Measurements from ENCODE around the gene SMIM41.
"Not testable (repeated sequence)": the region's sequence is repeated elsewhere in the genome, so short reads cannot be mapped to it uniquely, and the experiment has no call there.

Gene SMIM41

GRCh38 chr12:52084491-52085231 is 5.2 kb downstream of the SMIM41 start:
- no peak for DNase-seq

GRCh38 chr12:52085682-52086180 is 6.2 kb downstream of the SMIM41 start:
- no peak for DNase-seq

DNA sequence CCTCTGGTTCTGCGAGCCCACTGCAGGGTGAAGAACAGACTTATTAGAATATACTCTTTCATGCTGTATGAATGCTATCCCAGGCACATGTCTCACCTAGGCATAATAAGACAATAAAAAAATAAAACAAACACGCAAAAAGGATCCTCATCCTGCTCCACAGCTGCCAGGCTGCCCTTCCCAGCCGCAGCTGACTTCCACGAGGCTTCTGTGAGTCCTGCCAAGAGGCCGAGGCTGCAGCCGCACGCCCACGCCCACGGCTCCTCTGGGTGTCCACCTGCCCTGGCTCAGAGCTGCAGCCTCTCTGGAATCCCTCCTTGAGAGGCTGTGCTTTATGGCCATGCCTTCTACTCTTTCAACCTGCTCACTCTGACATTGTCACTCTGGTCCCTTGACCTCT is 6.9 kb downstream of the SMIM41 start:
- DNase-seq = no peak

DNA sequence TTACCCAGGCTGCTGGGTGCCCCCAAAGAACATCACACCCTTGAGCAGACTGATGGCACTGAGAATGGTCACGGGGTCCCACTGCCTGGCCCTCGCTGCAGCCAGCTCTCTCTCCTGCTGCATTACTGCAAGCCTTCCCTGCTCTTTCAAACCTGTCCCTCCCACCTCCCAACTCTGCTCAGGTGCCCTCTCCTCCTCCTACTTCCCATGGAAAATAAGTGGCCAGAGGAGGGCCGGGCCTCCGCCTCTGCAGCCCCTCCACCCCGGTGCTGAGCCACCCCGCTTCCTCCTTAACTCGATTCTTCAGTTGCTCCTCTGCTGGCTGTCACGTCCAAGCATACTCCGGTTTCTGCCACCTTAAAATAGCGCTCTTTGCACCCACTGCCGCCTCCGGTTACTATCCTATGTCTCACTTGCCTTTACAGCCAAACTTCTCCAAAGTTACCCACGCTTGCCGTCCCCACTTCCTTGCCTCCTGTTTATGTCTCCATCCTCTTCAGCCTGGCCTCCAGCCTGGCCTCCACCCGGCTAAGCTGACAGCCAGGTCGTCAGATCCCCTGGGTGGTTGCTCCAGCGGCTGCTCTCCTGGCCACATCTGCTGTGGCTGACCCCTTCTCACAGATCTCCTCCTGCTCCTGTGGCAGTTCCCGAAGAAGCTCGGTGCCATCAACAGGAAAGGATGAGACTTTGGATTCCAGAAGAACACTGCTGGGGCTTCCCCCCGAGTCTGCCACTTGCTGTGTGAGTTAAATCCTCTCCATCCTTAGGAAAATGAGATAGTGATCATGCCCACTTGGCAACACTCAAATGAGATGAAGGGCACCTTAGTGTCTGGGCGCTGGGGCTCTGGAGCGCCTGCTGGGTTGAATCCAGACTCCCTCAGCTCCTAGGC is 7.7 kb downstream of the SMIM41 start:
- peak in 1 of 51 donors; percentile 45 for DNase-seq

- peak in 1 of 51 donors; percentile 53 for DNase-seq
Measured at GRCh38 chr12:52087961-52088820, 8.7 kb downstream of the SMIM41 start.

GRCh38 chr12:52089491-52089890 is 10.0 kb downstream of the SMIM41 start:
- DNase-seq = no peak

- DNase-seq = no peak
Measured at GRCh38 chr12:52090291-52090690, 10.8 kb downstream of the SMIM41 start.

- no peak for DNase-seq
Measured at GRCh38 chr12:52091061-52091460, 11.6 kb downstream of the SMIM41 start.

GRCh38 chr12:52091869-52092268 is 12.4 kb downstream of the SMIM41 start:
- DNase-seq = no peak

- no peak for DNase-seq
Measured at GRCh38 chr12:52093346-52093745, 13.8 kb downstream of the SMIM41 start.

DNA sequence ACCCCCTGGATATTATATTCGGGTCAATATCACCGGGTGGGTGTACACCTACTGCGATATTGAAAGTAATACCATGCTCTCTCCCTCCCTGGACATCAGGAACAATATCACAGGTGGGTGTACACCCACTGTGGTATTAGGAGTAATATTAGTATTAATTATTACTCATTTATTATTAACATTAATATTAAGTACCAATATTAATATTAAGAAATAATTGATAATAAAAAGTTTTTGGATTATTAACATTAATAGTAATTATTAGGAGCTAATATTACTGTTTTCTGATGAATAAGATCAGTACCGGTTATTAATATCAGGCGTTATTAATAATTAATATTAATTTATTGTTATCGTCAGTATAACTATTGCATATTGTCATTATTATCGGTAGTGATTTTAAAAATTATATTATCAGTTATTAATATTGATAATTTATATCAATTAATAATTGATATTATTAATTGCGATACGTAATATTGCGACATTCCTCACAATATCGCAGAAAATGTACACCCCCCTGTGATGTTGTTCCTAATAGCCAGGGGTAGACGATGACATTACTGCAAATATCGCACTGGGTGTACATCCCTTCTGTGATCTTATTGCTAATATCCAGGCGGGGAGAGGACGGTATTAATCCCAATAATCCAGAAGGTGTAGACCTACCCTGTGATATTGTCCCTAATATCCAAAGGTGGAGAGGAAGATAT is 17.0 kb downstream of the SMIM41 start:
- DNase-seq = no peak

GRCh38 chr12:52097045-52097666 is 17.7 kb downstream of the SMIM41 start:
- DNase-seq = no peak

DNA sequence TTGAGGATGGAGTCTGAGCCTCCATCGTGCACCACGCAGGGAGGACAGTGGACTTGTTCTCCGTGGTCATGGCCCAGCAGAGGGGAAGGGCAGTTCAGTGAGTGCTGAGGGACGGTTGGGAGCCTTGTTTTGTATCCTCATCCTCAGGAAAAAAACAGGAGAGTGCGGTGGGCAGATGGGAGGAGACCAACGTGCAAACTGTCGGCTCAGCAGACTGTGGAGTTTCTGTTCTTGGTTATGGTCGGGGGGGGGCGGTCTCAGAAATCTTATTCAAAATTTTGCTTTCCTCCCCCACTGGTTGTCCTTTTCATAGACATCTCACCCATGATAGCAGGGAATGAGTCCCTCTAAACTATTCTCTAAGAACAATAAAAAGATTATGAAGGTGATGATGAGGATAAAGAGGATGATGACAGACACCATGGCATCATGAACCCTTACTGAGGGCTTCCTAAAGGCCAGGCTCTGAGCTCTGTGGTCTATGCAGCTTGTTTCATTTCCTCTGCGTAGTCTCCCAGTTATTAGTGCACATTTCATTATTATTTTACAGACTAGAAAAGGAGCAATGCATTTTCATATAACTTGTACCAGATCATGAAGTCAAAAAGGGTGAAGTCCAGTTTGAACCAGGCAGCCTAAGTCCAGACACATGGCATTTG is 25.1 kb downstream of the SMIM41 start:
- DNase-seq = not testable (repeated sequence)

- not testable (repeated sequence) for DNase-seq
Measured at GRCh38 chr12:52116222-52117125, 37.0 kb downstream of the SMIM41 start.

GRCh38 chr12:52117806-52118475 is 38.4 kb downstream of the SMIM41 start:
- DNase-seq = not testable (repeated sequence)

DNA sequence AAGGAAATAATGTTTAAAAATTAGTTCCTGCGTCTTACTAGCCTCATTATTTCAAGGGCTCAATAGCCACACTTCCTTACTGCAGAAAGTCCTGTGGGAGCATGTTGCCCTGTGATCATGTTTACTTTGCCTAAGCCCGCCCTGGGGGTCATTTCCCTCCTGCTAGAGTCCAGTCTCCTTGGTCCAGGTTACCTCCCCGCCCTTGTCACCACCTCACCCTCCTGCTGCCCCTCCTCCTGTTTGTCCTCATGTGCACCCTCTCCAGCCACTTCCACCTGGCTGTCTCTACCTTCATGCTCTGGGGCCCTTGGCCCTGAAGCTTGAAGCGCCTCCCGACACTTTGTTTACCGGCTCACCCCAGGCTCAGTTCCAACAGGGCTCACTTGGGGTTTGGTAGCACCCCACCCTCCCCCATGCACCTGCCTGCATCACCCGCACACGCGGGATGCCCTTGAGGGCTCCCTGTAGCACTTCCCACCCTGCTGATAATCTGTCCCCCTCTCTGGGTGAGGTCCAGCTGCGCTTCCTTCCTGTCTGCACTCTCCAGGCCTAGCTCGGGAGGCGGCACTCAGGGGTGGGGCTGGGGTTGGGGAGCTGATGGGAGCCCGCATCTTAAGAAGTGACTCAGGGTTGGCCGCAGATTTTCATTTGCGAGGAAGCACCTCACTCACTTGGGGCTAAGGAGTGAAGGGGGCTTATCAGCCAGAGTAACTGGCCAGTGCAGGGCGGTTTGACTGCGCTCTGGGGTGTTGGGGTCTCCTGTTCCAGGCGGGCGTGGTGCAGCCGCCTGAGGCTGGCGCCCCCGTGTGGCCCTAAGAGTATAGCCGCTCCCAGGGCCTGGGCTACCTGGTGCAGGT is 40.1 kb downstream of the SMIM41 start:
- DNase-seq = peak in 1 of 51 donors; percentile 4
